ENCODE measurements around the gene SV2A. TPM values are rescaled to one million over a fixed set of nuclear protein-coding genes. Genes with fewer than 3 reads are reported as not detected.

Gene SV2A
- total RNA-seq, 6 experiments from 2014 or later, result 16.1 to 28.5 (median 26.1) TPM

DNA sequence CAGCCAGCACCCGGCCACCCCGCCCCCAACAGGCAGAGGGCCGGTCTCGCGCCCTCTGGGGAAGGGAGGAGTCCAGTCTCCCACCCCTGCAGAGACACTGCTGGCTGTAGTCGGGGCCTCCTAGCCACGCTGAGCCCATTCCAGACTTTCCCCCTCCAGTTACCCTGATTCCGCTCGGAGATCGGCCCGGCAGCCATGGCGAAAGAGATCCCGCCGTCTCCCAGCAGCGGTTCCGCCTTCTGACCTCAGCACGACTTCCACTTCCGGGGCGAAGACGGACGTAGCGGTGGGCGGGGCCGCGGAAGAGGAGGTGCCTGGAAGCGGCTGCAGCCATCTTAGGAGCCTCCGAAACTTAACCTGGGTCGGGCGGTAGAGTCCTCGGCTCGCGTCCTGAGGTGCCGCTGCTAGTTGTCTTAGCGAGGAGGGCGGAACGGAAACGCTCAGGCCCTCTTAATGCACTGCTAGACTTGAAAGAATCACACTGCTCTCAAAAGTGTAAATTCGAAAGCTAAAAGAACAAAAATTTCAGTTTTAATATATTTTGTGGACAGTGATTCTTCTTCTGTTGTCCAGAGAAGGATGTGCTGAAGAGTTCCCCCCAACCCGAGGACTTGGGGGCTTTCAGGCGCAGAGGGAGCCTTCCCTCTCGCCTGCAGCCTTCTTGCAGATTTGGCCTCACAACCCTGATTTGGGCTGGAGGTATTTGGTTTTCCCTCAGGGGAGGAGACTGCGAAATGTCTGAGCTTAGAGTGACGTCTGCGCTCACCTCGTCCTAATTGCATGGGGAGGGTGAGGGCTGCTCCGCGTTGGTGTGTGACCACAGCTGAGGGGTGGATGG lies 10.1 kb upstream of the SV2A start, which contains the start of gene SF3B4:
Gene SF3B4, minus strand, starts transcription at position 241 of the 838 bp plus-strand sequence. Its CDS starts 44 bp downstream, at position 197.
- Mint-ChIP-seq H3K9me3 (no peaks in the 10 kb centered on the region), H3K27ac (peak within 1 kb of the TSS; percentile 94), H3K27me3 (ENCODE audit: insufficient read depth) (no peaks in the 10 kb centered on the region; the same call in none of the 2 replicates), H3K36me3 (ENCODE audit: low read depth) (peaks cover 70% of the 10 kb centered on the region), H3K4me3 (peak within 1 kb of the TSS; percentile 99), H3K4me1 (ENCODE audit: low read depth) (peaks cover 50% of the 10 kb centered on the region)
- TF ChIP-seq, protein P1, sequence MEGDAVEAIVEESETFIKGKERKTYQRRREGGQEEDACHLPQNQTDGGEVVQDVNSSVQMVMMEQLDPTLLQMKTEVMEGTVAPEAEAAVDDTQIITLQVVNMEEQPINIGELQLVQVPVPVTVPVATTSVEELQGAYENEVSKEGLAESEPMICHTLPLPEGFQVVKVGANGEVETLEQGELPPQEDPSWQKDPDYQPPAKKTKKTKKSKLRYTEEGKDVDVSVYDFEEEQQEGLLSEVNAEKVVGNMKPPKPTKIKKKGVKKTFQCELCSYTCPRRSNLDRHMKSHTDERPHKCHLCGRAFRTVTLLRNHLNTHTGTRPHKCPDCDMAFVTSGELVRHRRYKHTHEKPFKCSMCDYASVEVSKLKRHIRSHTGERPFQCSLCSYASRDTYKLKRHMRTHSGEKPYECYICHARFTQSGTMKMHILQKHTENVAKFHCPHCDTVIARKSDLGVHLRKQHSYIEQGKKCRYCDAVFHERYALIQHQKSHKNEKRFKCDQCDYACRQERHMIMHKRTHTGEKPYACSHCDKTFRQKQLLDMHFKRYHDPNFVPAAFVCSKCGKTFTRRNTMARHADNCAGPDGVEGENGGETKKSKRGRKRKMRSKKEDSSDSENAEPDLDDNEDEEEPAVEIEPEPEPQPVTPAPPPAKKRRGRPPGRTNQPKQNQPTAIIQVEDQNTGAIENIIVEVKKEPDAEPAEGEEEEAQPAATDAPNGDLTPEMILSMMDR (IDR thresholded peaks at IDR 0.05), result peak; percentile 28; the same call in 1 of the 2 replicates
- peak; percentile 90 for DNase-seq

DNA sequence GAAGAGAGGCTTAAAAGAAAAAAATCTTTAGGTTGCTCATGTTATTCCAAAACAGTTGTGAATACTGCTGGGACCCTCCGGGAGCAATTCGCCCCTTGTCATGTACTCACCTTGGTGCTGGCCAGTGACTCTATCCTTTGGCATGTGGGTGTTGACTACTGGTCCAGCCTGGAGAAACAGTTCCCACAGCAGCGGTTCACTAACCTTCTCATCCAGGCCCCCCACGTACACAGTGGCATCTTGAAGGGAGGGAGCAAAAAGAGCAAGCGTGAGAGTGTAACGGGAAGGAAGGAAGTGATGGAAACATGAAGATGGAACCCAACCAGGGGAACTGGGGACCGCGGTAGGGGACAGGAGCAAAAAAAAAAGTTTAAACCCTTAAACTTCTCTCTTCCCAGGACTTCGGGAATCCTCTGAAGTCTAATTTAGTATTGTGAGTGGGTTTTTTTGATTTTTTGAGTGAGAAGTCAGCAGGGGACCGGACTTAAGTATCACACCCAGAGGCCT lies 9.5 kb upstream of the SV2A start:
- H3K9me3 Mint-ChIP-seq, result no peaks in the 10 kb centered on the region
- no peaks in the 10 kb centered on the region; the same call in none of the 2 replicates for H3K27me3 Mint-ChIP-seq (ENCODE audit: insufficient read depth)
- H3K27ac Mint-ChIP-seq, result peak overlapping the region; percentile 94
- DNase-seq, result peak; percentile 10
- H3K4me3 Mint-ChIP-seq, result peak overlapping the region; percentile 99
- H3K36me3 Mint-ChIP-seq (ENCODE audit: low read depth), result peaks cover 67% of the 10 kb centered on the region
- TF ChIP-seq, protein P1 (IDR thresholded peaks at IDR 0.05), result no peak
- H3K4me1 Mint-ChIP-seq (ENCODE audit: low read depth), result peaks cover 50% of the 10 kb centered on the region

DNA sequence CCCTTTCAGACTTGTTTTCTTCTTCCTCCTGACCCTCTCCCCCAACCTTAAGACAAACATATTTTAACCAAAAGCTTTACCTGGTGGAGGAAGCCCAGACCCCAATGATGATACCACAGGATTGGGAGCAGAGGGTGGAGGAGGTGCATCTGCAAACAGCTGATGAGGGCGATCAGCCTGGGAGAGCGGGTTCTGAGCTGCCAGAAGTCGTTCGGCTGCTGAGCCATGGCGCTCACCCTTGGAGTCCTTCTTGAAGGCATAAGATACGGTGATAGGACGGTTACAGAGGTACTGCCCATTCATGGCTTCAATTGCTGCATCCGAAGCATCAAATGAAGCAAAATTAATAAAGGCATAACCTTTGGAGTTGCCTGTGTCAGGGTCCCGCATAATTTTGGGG lies 8.7 kb upstream of the SV2A start:
- Mint-ChIP-seq H3K27me3 (ENCODE audit: insufficient read depth) (no peaks in the 10 kb centered on the region; the same call in none of the 2 replicates), H3K4me1 (ENCODE audit: low read depth) (peaks cover 42% of the 10 kb centered on the region), H3K36me3 (ENCODE audit: low read depth) (peaks cover 58% of the 10 kb centered on the region), H3K4me3 (peak overlapping the region; percentile 99), H3K27ac (no peak overlapping the region; the same call in 1 of the 2 replicates), H3K9me3 (no peaks in the 10 kb centered on the region)
- TF ChIP-seq, protein P1 (IDR thresholded peaks at IDR 0.05), result no peak
- DNase-seq, result no peak

DNA sequence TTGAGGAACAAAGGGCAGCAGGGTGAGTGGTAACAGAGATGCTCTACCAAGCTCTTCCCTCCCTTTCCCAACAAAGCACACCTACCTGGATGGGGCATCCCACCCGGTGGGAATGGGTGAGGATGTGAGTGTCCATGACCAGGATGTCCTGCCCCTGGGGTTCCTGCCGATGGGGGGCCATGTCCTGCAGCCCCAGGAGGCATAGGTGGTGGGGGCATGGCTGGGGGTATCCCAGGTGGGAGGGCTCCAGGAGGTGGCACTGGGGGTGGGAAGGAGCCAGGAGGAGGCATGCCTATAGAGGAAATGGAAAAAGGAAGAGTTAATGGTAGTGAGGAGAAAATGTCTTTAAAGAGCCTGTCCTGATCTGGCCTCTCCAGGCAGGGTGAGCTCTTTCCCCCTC lies 8.1 kb upstream of the SV2A start:
- H3K36me3 Mint-ChIP-seq (ENCODE audit: low read depth), result peaks cover 55% of the 10 kb centered on the region
- TF ChIP-seq, protein P1 (IDR thresholded peaks at IDR 0.05), result no peak
- H3K27me3 Mint-ChIP-seq (ENCODE audit: insufficient read depth), result no peaks in the 10 kb centered on the region; the same call in none of the 2 replicates
- H3K4me3 Mint-ChIP-seq, result peak overlapping the region; percentile 99
- H3K9me3 Mint-ChIP-seq, result no peaks in the 10 kb centered on the region
- no peak for DNase-seq
- peaks cover 38% of the 10 kb centered on the region for H3K4me1 Mint-ChIP-seq (ENCODE audit: low read depth)
- no peak overlapping the region; the same call in 1 of the 2 replicates for H3K27ac Mint-ChIP-seq

DNA sequence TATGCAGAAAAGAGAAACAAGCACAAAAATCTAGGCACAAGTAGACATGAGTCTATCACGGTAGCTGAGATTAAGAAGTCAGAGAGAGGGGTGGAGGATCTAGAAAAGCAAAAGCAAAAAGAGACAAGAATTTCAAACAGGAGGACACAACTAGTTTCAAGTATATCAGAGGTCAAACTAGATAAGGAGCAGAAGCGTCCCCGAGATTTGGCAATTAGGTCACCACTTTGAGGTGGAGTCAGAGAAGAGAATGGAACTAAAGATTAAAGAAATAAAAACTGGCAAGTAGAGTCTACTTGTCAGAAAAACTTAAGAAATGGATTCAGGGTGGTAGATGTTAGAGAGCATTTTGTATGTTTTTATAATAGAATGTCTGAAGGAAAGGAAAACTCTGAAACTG lies 7.7 kb upstream of the SV2A start:
- H3K27ac Mint-ChIP-seq, result peak overlapping the region; percentile 49
- peak overlapping the region; percentile 68 for H3K4me3 Mint-ChIP-seq
- no peaks in the 10 kb centered on the region for H3K9me3 Mint-ChIP-seq
- DNase-seq, result no peak
- peaks cover 38% of the 10 kb centered on the region for H3K4me1 Mint-ChIP-seq (ENCODE audit: low read depth)
- H3K36me3 Mint-ChIP-seq (ENCODE audit: low read depth), result peaks cover 51% of the 10 kb centered on the region
- TF ChIP-seq, protein P1 (IDR thresholded peaks at IDR 0.05), result no peak
- no peaks in the 10 kb centered on the region; the same call in none of the 2 replicates for H3K27me3 Mint-ChIP-seq (ENCODE audit: insufficient read depth)
